Fibroblast of lung (primary cell): ENCODE data around the gene FRMD4A. TPM values are rescaled to one million over a fixed set of nuclear protein-coding genes. Genes with fewer than 3 reads are reported as not detected.

Experiments used
- DNase-seq, 2 donors: peaks; one replicate each; pipeline versions ENCODE4 v3.0.0 to v3.0.0-alpha.2; 2010; ENCODE audit warnings: low read depth in 2 of 2
- H2AFZ ChIP-seq: 2 replicates; pipeline ENCODE4 v1.5.1; 2012; ENCODE audit warnings: low read length, control low read depth, inconsistent platforms
- H3K27ac ChIP-seq: 2 replicates; pipeline ENCODE4 v1.5.1; 2011; ENCODE audit warnings: low read length, control low read depth; ENCODE audit not compliant: insufficient read depth
- H3K27me3 ChIP-seq: 2 replicates; pipeline ENCODE4 v1.5.1; 2011; ENCODE audit warnings: mild to moderate bottlenecking, low read length; ENCODE audit not compliant: control insufficient read depth, insufficient read depth
- H3K36me3 ChIP-seq: 2 replicates; pipeline ENCODE4 v1.5.1; 2011; ENCODE audit warnings: low read length; ENCODE audit not compliant: control insufficient read depth, insufficient read depth
- H3K4me1 ChIP-seq: 2 replicates; pipeline ENCODE4 v1.5.1; 2011; ENCODE audit warnings: low read length; ENCODE audit not compliant: control insufficient read depth, insufficient read depth; ENCODE audit errors: extremely low read depth
- H3K4me2 ChIP-seq: 2 replicates; pipeline ENCODE4 v1.5.1; 2011; ENCODE audit warnings: low read length, control low read depth; ENCODE audit not compliant: insufficient read depth; ENCODE audit errors: extremely low read depth
- H3K4me3 ChIP-seq, 4 experiments: fragments of 200-600 bp in 1 of 4; sonication (generic) in 1 of 4; replicated peaks in 1 of 4; 2 replicates each; pipeline ENCODE4 v1.5.1; 2011 to 2016; ENCODE audit warnings: low read length in 4 of 4, low read depth in 3 of 4, mild to moderate bottlenecking in 3 of 4, control low read depth in 2 of 4, inconsistent platforms in 1 of 4, mixed read lengths in 1 of 4; ENCODE audit not compliant: insufficient read depth in 1 of 4; ENCODE audit errors: control extremely low read depth in 1 of 4
- H3K79me2 ChIP-seq: 2 replicates; pipeline ENCODE4 v1.5.1; 2012; ENCODE audit warnings: mild to moderate bottlenecking, low read length, inconsistent platforms; ENCODE audit not compliant: control insufficient read depth, insufficient read depth
- H3K9ac ChIP-seq: 2 replicates; pipeline ENCODE4 v1.5.1; 2011; ENCODE audit warnings: mild to moderate bottlenecking, low read length, control low read depth; ENCODE audit not compliant: insufficient read depth
- H3K9me3 ChIP-seq: 2 replicates; pipeline ENCODE4 v1.5.1; 2012; ENCODE audit warnings: low read depth, low read length; ENCODE audit not compliant: control insufficient read depth, insufficient read depth
- H4K20me1 ChIP-seq: 2 replicates; pipeline ENCODE4 v1.5.1; 2011; ENCODE audit warnings: low read length; ENCODE audit not compliant: control insufficient read depth, insufficient read depth; ENCODE audit errors: extremely low read depth
- EZH2 ChIP-seq: IDR thresholded peaks from 2 replicates; pipeline ENCODE4 v1.5.1; 2012; ENCODE audit warnings: low read length, control low read depth, mild to moderate bottlenecking; ENCODE audit errors: missing control alignments
- polyA plus RNA-seq, 2 donors: library from polyadenylated mRNA; depleted of rRNA in 1 of 2; stranded (reverse) in 1 of 2; unstranded in 1 of 2; fragments of >200 nt; gene quantifications; 2 replicates each; pipeline ENCODE4 v1.2.1, GENCODE V29; 2011 to 2012; ENCODE audit warnings: missing spikeins in 1 of 2
- total RNA-seq: library from RNA; depleted of rRNA; stranded (reverse); fragments of >200 nt; gene quantifications from 2 replicates; pipeline ENCODE4 v1.2.1, GENCODE V29; 2014
- TF ChIP-seq, protein P1 (sequence below), 2 donors: IDR thresholded peaks in 1 of 2; conservative IDR thresholded peaks in 1 of 2; 1 replicate in 1 of 2; 2 replicates in 1 of 2; pipeline ENCODE4 v1.5.1; 2011 to 2012; ENCODE audit warnings: low read length in 2 of 2, control low read depth in 1 of 2, inconsistent platforms in 1 of 2, low read depth in 1 of 2, mild to moderate bottlenecking in 1 of 2

Gene FRMD4A
- total and polyA plus RNA-seq, 2 donors (not counting 1 experiment from before 2014, with no cell fraction given) = 26.9 to 63.6 TPM

DNA sequence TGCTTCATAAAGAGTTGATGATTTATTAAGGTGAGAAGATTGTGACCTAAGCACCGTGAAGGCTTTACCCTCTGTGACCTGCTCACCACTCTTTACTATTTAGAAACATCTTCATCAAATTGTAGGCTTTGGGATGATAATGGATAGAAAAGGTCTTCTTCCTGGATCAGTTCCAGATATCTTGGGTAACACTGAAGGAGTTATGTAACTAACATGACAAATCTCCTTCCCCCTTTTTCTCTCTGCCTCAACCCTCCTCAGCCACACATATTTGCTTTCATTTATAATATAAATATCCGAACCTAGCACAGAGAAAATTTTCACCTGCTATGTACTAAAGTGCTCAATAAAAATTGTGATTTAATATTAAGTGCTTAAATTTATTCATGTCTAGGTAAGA, 151.5 kb downstream of the FRMD4A start:
- H3K27ac ChIP-seq = no peak overlapping the region
- H3K4me3 ChIP-seq = no peak overlapping the region
- H4K20me1 ChIP-seq = no peaks in the 10 kb centered on the region
- no peak overlapping the region for H3K9ac ChIP-seq
- H3K36me3 ChIP-seq = no peaks in the 10 kb centered on the region
- H3K27me3 ChIP-seq = peaks cover 29% of the 10 kb centered on the region
- no peaks in the 10 kb centered on the region for H3K4me1 ChIP-seq
- H3K79me2 ChIP-seq = no peaks in the 10 kb centered on the region
- no peak for TF ChIP-seq EZH2
- TF ChIP-seq, protein P1, sequence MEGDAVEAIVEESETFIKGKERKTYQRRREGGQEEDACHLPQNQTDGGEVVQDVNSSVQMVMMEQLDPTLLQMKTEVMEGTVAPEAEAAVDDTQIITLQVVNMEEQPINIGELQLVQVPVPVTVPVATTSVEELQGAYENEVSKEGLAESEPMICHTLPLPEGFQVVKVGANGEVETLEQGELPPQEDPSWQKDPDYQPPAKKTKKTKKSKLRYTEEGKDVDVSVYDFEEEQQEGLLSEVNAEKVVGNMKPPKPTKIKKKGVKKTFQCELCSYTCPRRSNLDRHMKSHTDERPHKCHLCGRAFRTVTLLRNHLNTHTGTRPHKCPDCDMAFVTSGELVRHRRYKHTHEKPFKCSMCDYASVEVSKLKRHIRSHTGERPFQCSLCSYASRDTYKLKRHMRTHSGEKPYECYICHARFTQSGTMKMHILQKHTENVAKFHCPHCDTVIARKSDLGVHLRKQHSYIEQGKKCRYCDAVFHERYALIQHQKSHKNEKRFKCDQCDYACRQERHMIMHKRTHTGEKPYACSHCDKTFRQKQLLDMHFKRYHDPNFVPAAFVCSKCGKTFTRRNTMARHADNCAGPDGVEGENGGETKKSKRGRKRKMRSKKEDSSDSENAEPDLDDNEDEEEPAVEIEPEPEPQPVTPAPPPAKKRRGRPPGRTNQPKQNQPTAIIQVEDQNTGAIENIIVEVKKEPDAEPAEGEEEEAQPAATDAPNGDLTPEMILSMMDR (conservative IDR thresholded peaks at IDR 0.05 in 1 of 2, IDR thresholded peaks at IDR 0.05 in 1 of 2; ENCODE audit: low read depth in 1 of 2, low read length in 2 of 2) = no peak
- no peak overlapping the region for H3K4me2 ChIP-seq
- no peaks in the 10 kb centered on the region for H3K9me3 ChIP-seq
- no peak for DNase-seq
- no peak overlapping the region for H2AFZ ChIP-seq

GRCh38 chr10:14173706-14174594, 156.8 kb downstream of the FRMD4A start:
- no peaks in the 10 kb centered on the region for H3K79me2 ChIP-seq
- DNase-seq = peak; percentile 17 to 28
- no peaks in the 10 kb centered on the region for H3K36me3 ChIP-seq
- H2AFZ ChIP-seq = peak overlapping the region; percentile 65
- no peaks in the 10 kb centered on the region for H4K20me1 ChIP-seq
- peak overlapping the region; percentile 5 for H3K4me2 ChIP-seq
- no peaks in the 10 kb centered on the region for H3K4me1 ChIP-seq
- peak overlapping the region; percentile 28 to 73 (median 46) for H3K4me3 ChIP-seq
- TF ChIP-seq, protein P1 (conservative IDR thresholded peaks at IDR 0.05 in 1 of 2, IDR thresholded peaks at IDR 0.05 in 1 of 2; ENCODE audit: low read depth in 1 of 2, low read length in 2 of 2) = no peak
- no peak for TF ChIP-seq EZH2
- H3K27me3 ChIP-seq = peaks cover 45% of the 10 kb centered on the region
- H3K9me3 ChIP-seq = no peaks in the 10 kb centered on the region
- H3K27ac ChIP-seq = no peak overlapping the region
- no peak overlapping the region for H3K9ac ChIP-seq

DNA sequence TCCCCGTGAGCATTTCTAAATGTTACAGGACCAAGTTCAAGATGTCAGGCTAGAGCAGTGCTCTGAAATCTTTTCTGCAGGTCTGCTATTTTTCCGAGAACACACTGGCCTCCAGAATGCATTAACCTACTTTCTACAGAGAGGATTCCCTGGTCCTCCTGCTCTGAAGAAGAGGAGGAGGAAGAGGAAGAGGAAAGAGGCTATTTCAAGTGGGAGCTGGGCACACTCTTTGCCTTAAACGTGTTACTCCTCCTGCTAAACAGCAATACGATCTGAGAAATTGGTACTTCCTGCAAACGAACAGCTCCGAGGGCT, 157.4 kb downstream of the FRMD4A start:
- peak overlapping the region; percentile 5 for H3K4me2 ChIP-seq
- H3K9me3 ChIP-seq = no peaks in the 10 kb centered on the region
- H2AFZ ChIP-seq = peak overlapping the region; percentile 65
- no peaks in the 10 kb centered on the region for H4K20me1 ChIP-seq
- peaks cover 44% of the 10 kb centered on the region for H3K27me3 ChIP-seq
- no peaks in the 10 kb centered on the region for H3K4me1 ChIP-seq
- no peak overlapping the region for H3K27ac ChIP-seq
- DNase-seq = peak; percentile 30 to 51
- TF ChIP-seq EZH2 = no peak
- TF ChIP-seq, protein P1 (conservative IDR thresholded peaks at IDR 0.05 in 1 of 2, IDR thresholded peaks at IDR 0.05 in 1 of 2; ENCODE audit: low read depth in 1 of 2, low read length in 2 of 2) = no peak
- no peaks in the 10 kb centered on the region for H3K79me2 ChIP-seq
- no peaks in the 10 kb centered on the region for H3K36me3 ChIP-seq
- H3K4me3 ChIP-seq = peak overlapping the region; percentile 28 to 73 (median 46)
- no peak overlapping the region for H3K9ac ChIP-seq
